H1 (cell line): ENCODE results near the gene ZBTB47. TPM values are rescaled to one million over a fixed set of nuclear protein-coding genes. Genes with fewer than 3 reads are reported as not detected.

Source experiments
- CTCF ChIA-PET: fragments of 300-600 bp; sonication (Branson Sonifier 250); formaldehyde crosslinking; loops from one replicate; lab custom pipeline; 2021; ENCODE audit not compliant: partially characterized antibody; lab: Charles Lee
- POLR2A ChIA-PET: fragments of 300-600 bp; sonication (Branson Sonifier 250); formaldehyde crosslinking; loops from one replicate; lab custom pipeline; 2021; ENCODE audit warnings: inconsistent platforms; ENCODE audit not compliant: partially characterized antibody; lab: Charles Lee
- DNase-seq, 2 experiments: peaks; one replicate each; pipeline versions ENCODE4 v3.0.0 to v3.0.0-alpha.2; 2010 to 2022; ENCODE audit warnings: low spot score in 2 of 2, low read depth in 1 of 2, mixed read lengths in 1 of 2
- FAIRE-seq: peaks from 2 replicates; lab custom pipeline; 2011; peaks lifted over from hg19 to GRCh38; lab: Jason Lieb, UNC
- H2AFZ ChIP-seq: 2 replicates; pipeline ENCODE4 v1.8.1; 2012; ENCODE audit warnings: low read length, inconsistent platforms
- H2AK5ac ChIP-seq: 2 replicates; pipeline ENCODE4 v1.6.1; 2013; ENCODE audit warnings: low read depth, low read length
- H2BK120ac ChIP-seq: replicated peaks from 2 replicates; pipeline ENCODE3; 2013; ENCODE audit warnings: low read depth, low read length, inconsistent platforms
- H2BK12ac ChIP-seq: 2 replicates; pipeline ENCODE4 v1.6.1; 2013; ENCODE audit warnings: low read depth, low read length
- H2BK15ac ChIP-seq: 2 replicates; pipeline ENCODE4 v1.6.1; 2013; ENCODE audit warnings: low read length
- H2BK20ac ChIP-seq: 2 replicates; pipeline ENCODE4 v1.6.1; 2013; ENCODE audit warnings: low read length
- H2BK5ac ChIP-seq: 2 replicates; pipeline ENCODE4 v1.6.1; 2013; ENCODE audit warnings: low read depth, low read length
- H3K14ac ChIP-seq: 2 replicates; pipeline ENCODE4 v1.6.1; 2013; ENCODE audit warnings: inconsistent platforms; ENCODE audit not compliant: insufficient read length
- H3K18ac ChIP-seq: 2 replicates; pipeline ENCODE4 v1.6.1; 2013; ENCODE audit warnings: low read length; ENCODE audit errors: extremely low read depth
- H3K23ac ChIP-seq: 2 replicates; pipeline ENCODE4 v1.6.1; 2013; ENCODE audit warnings: inconsistent platforms; ENCODE audit not compliant: insufficient read length
- H3K23me2 ChIP-seq: 2 replicates; pipeline ENCODE4 v1.6.1; 2013; ENCODE audit warnings: low read depth, low read length
- H3K27ac ChIP-seq: 2 replicates; pipeline ENCODE4 v1.6.1; 2011; ENCODE audit warnings: low read depth, low read length, inconsistent platforms
- H3K27me3 ChIP-seq, 4 experiments: replicated peaks in 1 of 4; 1 replicate in 1 of 4; 2 replicates in 3 of 4; pipeline versions ENCODE4 v1.6.1 to v1.8.1; 2011 to 2013; ENCODE audit warnings: low read length in 3 of 4, mild to moderate bottlenecking in 3 of 4, inconsistent platforms in 2 of 4, mixed read lengths in 2 of 4, moderate library complexity in 1 of 4; ENCODE audit not compliant: control insufficient read depth in 3 of 4, insufficient read depth in 3 of 4; ENCODE audit errors: extremely low read depth in 1 of 4
- H3K36me3 ChIP-seq, 4 experiments: 2 replicates each; pipeline versions ENCODE4 v1.6.1 to v1.8.1; 2011 to 2013; ENCODE audit warnings: mild to moderate bottlenecking in 4 of 4, low read length in 3 of 4, moderate library complexity in 2 of 4, control low read depth in 1 of 4, inconsistent platforms in 1 of 4; ENCODE audit not compliant: insufficient read depth in 4 of 4, control insufficient read depth in 2 of 4
- H3K4ac ChIP-seq: replicated peaks from 2 replicates; pipeline ENCODE3; 2013; ENCODE audit warnings: low read length, low read depth, mixed read lengths, inconsistent platforms; ENCODE audit not compliant: insufficient read length
- H3K4me1 ChIP-seq, 4 experiments: replicated peaks in 1 of 4; 1 replicate in 1 of 4; 2 replicates in 3 of 4; pipeline versions ENCODE4 v1.6.1 to v1.8.1; 2011 to 2013; ENCODE audit warnings: low read length in 3 of 4, inconsistent platforms in 2 of 4, mixed read lengths in 1 of 4; ENCODE audit not compliant: insufficient read depth in 4 of 4, control insufficient read depth in 3 of 4
- H3K4me2 ChIP-seq, 2 experiments: 2 replicates each; pipeline versions ENCODE4 v1.6.1 to v1.8.1; 2011 to 2013; ENCODE audit warnings: low read depth in 2 of 2, low read length in 2 of 2, control low read depth in 1 of 2, inconsistent platforms in 1 of 2, mild to moderate bottlenecking in 1 of 2; ENCODE audit not compliant: insufficient read depth in 1 of 2
- H3K4me3 ChIP-seq, 4 experiments: fragments of 200-600, 300-600 bp in 1 of 4; sonication (generic), shearing (Covaris generic), sonication (Bioruptor Twin) in 1 of 4; 2 replicates each; pipeline versions ENCODE4 v1.5.1 to v1.8.1; 2011 to 2016; ENCODE audit warnings: low read length in 4 of 4, low read depth in 3 of 4, control low read depth in 2 of 4, inconsistent platforms in 2 of 4, mild to moderate bottlenecking in 2 of 4, mixed read lengths in 1 of 4, moderate library complexity in 1 of 4; ENCODE audit not compliant: insufficient read depth in 2 of 4; ENCODE audit errors: extremely low read depth in 1 of 4
- H3K56ac ChIP-seq: replicated peaks from 2 replicates; pipeline ENCODE3; 2013; ENCODE audit warnings: low read depth, mild to moderate bottlenecking, mixed read lengths, low read length, inconsistent platforms; ENCODE audit not compliant: insufficient read length
- H3K79me1 ChIP-seq: 2 replicates; pipeline ENCODE4 v1.6.1; 2013; ENCODE audit warnings: low read depth, low read length, control low read depth
- H3K79me2 ChIP-seq, 2 experiments: 2 replicates each; pipeline versions ENCODE4 v1.6.1 to v1.8.1; 2012 to 2013; ENCODE audit warnings: low read length in 2 of 2, mild to moderate bottlenecking in 2 of 2, inconsistent platforms in 1 of 2; ENCODE audit not compliant: insufficient read depth in 2 of 2, control insufficient read depth in 1 of 2
- H3K9ac ChIP-seq, 4 experiments: replicated peaks in 1 of 4; 1 replicate in 1 of 4; 2 replicates in 3 of 4; pipeline versions ENCODE4 v1.6.1 to v1.8.1; 2011 to 2013; ENCODE audit warnings: low read depth in 3 of 4, low read length in 3 of 4, control low read depth in 2 of 4, mild to moderate bottlenecking in 2 of 4, moderate library complexity in 2 of 4, inconsistent platforms in 1 of 4; ENCODE audit errors: extremely low read depth in 1 of 4
- H3K9me3 ChIP-seq, 2 experiments: 2 replicates each; pipeline versions ENCODE4 v1.6.1 to v1.8.1; 2012 to 2013; ENCODE audit warnings: mild to moderate bottlenecking in 2 of 2, moderate library complexity in 2 of 2, control low read depth in 1 of 2, inconsistent platforms in 1 of 2, low read depth in 1 of 2, low read length in 1 of 2, mixed read lengths in 1 of 2; ENCODE audit not compliant: insufficient read depth in 2 of 2
- H4K20me1 ChIP-seq, 2 experiments: replicated peaks in 1 of 2; 2 replicates each; pipeline versions ENCODE3 to v1.8.1; 2011 to 2013; ENCODE audit warnings: inconsistent platforms in 2 of 2, low read length in 2 of 2, mild to moderate bottlenecking in 1 of 2; ENCODE audit not compliant: insufficient read depth in 2 of 2, control insufficient read depth in 1 of 2
- H4K5ac ChIP-seq: 2 replicates; pipeline ENCODE4 v1.6.1; 2013; ENCODE audit warnings: low read length, low read depth, mixed read lengths, inconsistent platforms; ENCODE audit not compliant: insufficient read length
- H4K8ac ChIP-seq: 2 replicates; pipeline ENCODE4 v1.8.0; 2013; ENCODE audit warnings: mild to moderate bottlenecking, moderate library complexity, low read length, inconsistent platforms; ENCODE audit not compliant: insufficient read depth; ENCODE audit errors: extremely low read depth
- H4K91ac ChIP-seq: replicated peaks from 2 replicates; pipeline ENCODE3; 2013; ENCODE audit warnings: low read length, mixed read lengths, inconsistent platforms; ENCODE audit not compliant: insufficient read length
- GTF2F1 ChIP-seq: IDR thresholded peaks from 2 replicates; pipeline ENCODE4 v1.6.1; 2012; ENCODE audit warnings: low read depth, low read length, improper control_type of control experiment, borderline replicate concordance
- MAFK ChIP-seq: IDR thresholded peaks from 2 replicates; pipeline ENCODE4 v1.6.1; 2012; ENCODE audit warnings: low read depth, mild to moderate bottlenecking, improper control_type of control experiment, low read length
- RAD21 ChIP-seq, 2 experiments: IDR thresholded peaks in 1 of 2; conservative IDR thresholded peaks in 1 of 2; 2 replicates each; pipeline ENCODE4 v1.6.1; 2011; ENCODE audit warnings: low read depth in 2 of 2, low read length in 2 of 2, improper control_type of control experiment in 1 of 2, inconsistent platforms in 1 of 2, mild to moderate bottlenecking in 1 of 2, moderate library complexity in 1 of 2
- SAP30 ChIP-seq: fragments of 300-600 bp; sonication (generic); IDR thresholded peaks from 2 replicates; pipeline ENCODE4 v1.7.1; 2012; ENCODE audit warnings: low read length, moderate library complexity, mild to moderate bottlenecking, inconsistent platforms; ENCODE audit not compliant: insufficient read depth, insufficient replicate concordance
- SRF ChIP-seq: IDR thresholded peaks from 2 replicates; pipeline ENCODE4 v1.6.1; 2011; ENCODE audit warnings: mild to moderate bottlenecking, low read depth, low read length, moderate library complexity
- SUZ12 ChIP-seq: fragments of 200-600 bp; sonication (generic); IDR thresholded peaks from 2 replicates; pipeline ENCODE4 v1.6.1; 2012; ENCODE audit warnings: mild to moderate bottlenecking, inconsistent platforms, low read length, moderate library complexity, mixed read lengths
- TCF12 ChIP-seq: IDR thresholded peaks from 2 replicates; pipeline ENCODE4 v1.6.1; 2011; ENCODE audit warnings: low read depth, mild to moderate bottlenecking, low read length
- WGBS, 2 experiments: shearing (Covaris generic) in 1 of 2; methylation state at CpG; one replicate each; pipeline versions ENCODE4 v1.1.6 to v1.1.7; 2013 to 2015; ENCODE audit warnings: low lambda C conversion rate in 2 of 2, mixed read lengths in 2 of 2, inconsistent platforms in 1 of 2, low coverage in 1 of 2, missing lambda C conversion rate in 1 of 2; ENCODE audit not compliant: insufficient replicate concordance in 2 of 2, insufficient coverage in 1 of 2, insufficient read length in 1 of 2; ENCODE audit errors: extremely low coverage in 1 of 2, missing lambda C conversion rate in 1 of 2; 5-methylcytosine and 5-hydroxymethylcytosine counted together
- polyA plus RNA-seq, 7 experiments: library from polyadenylated mRNA; depleted of rRNA in 3 of 7; stranded (reverse) in 5 of 7; unstranded in 2 of 7; fragments of >200 nt in 5 of 7; fragments of 200-250 nt in 2 of 7; gene quantifications; 1 replicate in 5 of 7; 2 replicates in 1 of 7; 4 replicates in 1 of 7; pipeline versions ENCODE4 v1.2.1 to v1.2.3, GENCODE V29; 2011 to 2013; ENCODE audit warnings: missing spikeins in 2 of 7, mixed read lengths in 2 of 7
- total RNA-seq: library from RNA; stranded (reverse); fragmentation: NEBNext Ultra II Directional; extraction: Animal tissue kit (Norgen Biotek cat#: 25700); gene quantifications from 2 replicates; pipeline ENCODE4 v1.2.1, GENCODE V29; 2021
- TF ChIP-seq, protein P1 (sequence below): IDR thresholded peaks from 2 replicates; pipeline ENCODE4 v1.6.1; 2011; ENCODE audit warnings: low read length, improper control_type of control experiment

ZBTB47 gene
- total and polyA plus RNA-seq, 2 of the 8 experiments (the other 6 are each of a cell fraction or from before 2014, with no cell fraction given): 2.8 to 4.1 TPM

DNA sequence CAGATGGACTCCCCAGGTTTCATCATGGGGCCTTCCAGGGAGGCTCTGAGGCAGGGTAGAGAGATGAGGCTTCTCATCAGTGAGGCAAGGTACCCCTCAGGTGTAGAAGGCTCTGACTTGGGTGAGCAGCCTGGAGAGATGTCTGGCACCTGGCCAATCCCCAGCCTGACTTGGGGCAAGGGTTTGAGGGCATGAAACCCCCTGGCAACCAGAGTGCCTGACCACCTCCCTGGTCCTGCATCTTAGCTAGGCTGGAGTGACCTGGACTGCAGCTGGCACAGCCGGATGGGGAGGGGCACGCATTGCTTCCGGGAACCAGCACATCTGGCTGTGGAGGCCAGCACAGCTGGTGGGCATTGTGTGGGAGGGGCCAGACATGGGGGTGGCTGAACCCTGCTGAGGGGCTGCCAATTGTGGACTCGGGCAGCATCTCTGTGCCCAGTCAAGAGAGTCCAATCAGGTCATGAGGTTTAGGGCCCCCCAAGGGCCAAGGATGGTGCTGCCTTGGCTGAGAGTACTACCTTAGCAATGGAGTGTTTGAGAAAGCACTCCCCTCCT is 1.9 kb downstream of the ZBTB47 start:
- Histone ChIP-seq H3K27me3 (no peaks in the 10 kb centered on the region), H3K4ac (peak overlapping the region; percentile 92), H2BK5ac (peak overlapping the region; percentile 32; the same call in 1 of the 2 replicates), H3K4me1 (peaks cover 6 to 35% (median 29%) of the 10 kb centered on the region in 4 experiments), H3K9ac (peak overlapping the region in 1 of 4 experiments; percentile 44; a peak in 2 of 7 replicates), H3K79me1 (no peaks in the 10 kb centered on the region), H3K4me3 (peak overlapping the region in 2 of 4 experiments; percentile 53 to 74; a peak in 5 of 8 replicates), H3K27ac (no peak overlapping the region), H3K14ac (no peak overlapping the region), H3K4me2 (peak overlapping the region; percentile 53 to 91), H2BK120ac (peak overlapping the region; percentile 76), H4K8ac (peak overlapping the region; percentile 76; the same call in 1 of the 2 replicates), H3K79me2 (no peaks in the 10 kb centered on the region), H4K5ac (peak overlapping the region; percentile 13), H4K91ac (peak overlapping the region; percentile 50), H4K20me1 (peaks cover under 1 to 2% of the 10 kb centered on the region in 2 experiments), H3K18ac (peak overlapping the region; percentile 20), H3K23ac (no peak overlapping the region), H3K56ac (no peak overlapping the region), H2AFZ (0 out of 2 replicates have a peak overlapping the region, but pooled peaks have one; percentile 54), H2AK5ac (peak overlapping the region; percentile 30; the same call in 1 of the 2 replicates), H3K23me2 (peaks cover 3% of the 10 kb centered on the region; the same call in 1 of the 2 replicates), H2BK15ac (peak overlapping the region; percentile 97), H3K9me3 (no peaks in the 10 kb centered on the region), H2BK12ac (peak overlapping the region; percentile 93; the same call in 1 of the 2 replicates), H2BK20ac (peak overlapping the region; percentile 72; the same call in 1 of the 2 replicates), H3K36me3 (no peaks in the 10 kb centered on the region; a peak in 1 of 8 replicates)
- ChIA-PET POLR2A (interaction anchor here (1.5 to 2.4 kb wide), 2 partner anchors 10 to 111 kb away, joined by 4 to 10 read pairs; no protein-coding TSS in a partner anchor), CTCF (interaction anchor here (1.1 to 2.0 kb wide), 3 partner anchors 11 to 95 kb away, joined by 5 to 7 read pairs (median 5); no protein-coding TSS in a partner anchor)
- DNase-seq (peak in 1 of 2 experiments; percentile 61), FAIRE-seq (no peak)
- 76% methylated on average over 4 of the region's 4 CpGs; no CpG with 5 or more reads in 1 of the 2 experiments for WGBS, 2 experiments
- no peak for TF ChIP-seq GTF2F1
- TF ChIP-seq MAFK: no peak
- no peak for TF ChIP-seq SUZ12
- TF ChIP-seq SRF: no peak
- TF ChIP-seq SAP30: no peak
- 0 out of 2 replicates have a peak, but pooled peaks have one; percentile 15 for TF ChIP-seq TCF12
- TF ChIP-seq, protein P1, sequence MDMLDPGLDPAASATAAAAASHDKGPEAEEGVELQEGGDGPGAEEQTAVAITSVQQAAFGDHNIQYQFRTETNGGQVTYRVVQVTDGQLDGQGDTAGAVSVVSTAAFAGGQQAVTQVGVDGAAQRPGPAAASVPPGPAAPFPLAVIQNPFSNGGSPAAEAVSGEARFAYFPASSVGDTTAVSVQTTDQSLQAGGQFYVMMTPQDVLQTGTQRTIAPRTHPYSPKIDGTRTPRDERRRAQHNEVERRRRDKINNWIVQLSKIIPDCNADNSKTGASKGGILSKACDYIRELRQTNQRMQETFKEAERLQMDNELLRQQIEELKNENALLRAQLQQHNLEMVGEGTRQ: no peak
- no peak for TF ChIP-seq RAD21 (IDR thresholded peaks at IDR 0.05 in 1 of 2, conservative IDR thresholded peaks at IDR 0.05 in 1 of 2; ENCODE audit: low read depth in 2 of 2, low read length in 2 of 2)
